ENCODE results near the gene FAM3A. TPM values are rescaled to one million over a fixed set of nuclear protein-coding genes. Genes with fewer than 3 reads are reported as not detected.

The FAM3A gene
- polyA plus RNA-seq, 1 experiment: 34.8 TPM

DNA sequence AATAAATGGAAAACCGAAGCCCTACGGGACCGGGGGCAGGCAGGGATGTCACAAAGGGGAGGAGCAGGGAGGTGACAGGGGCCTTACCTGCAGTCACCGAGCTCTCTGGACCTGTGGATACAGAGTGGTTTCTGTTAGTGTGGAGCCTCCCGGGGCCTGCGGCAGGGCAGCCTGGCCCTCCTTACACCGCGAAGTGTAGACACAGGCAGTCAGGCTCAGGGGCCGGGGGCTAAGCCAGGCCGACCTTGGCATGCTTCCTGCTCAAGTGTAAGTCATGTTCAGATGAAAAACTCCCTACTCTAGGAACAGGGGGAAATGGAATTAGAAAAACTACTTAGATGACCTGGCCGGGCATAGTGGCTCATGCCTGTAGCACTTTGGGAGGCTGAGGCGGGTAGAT lies 4.3 kb downstream of the FAM3A start:
- H3K36me3 ChIP-seq (ENCODE audit: control insufficient read depth, insufficient read depth, low read length): peaks cover 2% of the 10 kb centered on the region
- CTCF ChIA-PET: interaction anchor here (0.6 kb wide), 1 partner anchor 35 kb away, joined by 3 read pairs; the partner anchor contains the start of gene IKBKG
- no peak for DNase-seq (ENCODE audit: low read depth)
- H3K27me3 ChIP-seq (ENCODE audit: control insufficient read depth, insufficient read depth, low read length): no peaks in the 10 kb centered on the region
- POLR2A ChIA-PET: no interaction called here
- no peak overlapping the region for H3K4me3 ChIP-seq (ENCODE audit: low read depth, low read length)
- TF ChIP-seq CTCF (IDR thresholded peaks at IDR 0.05; ENCODE audit: insufficient read depth, low read depth, low read length): no peak

- CTCF ChIA-PET: no interaction called here
- TF ChIP-seq CTCF (IDR thresholded peaks at IDR 0.05; ENCODE audit: insufficient read depth, low read depth, low read length): no peak
- DNase-seq (ENCODE audit: low read depth): no peak
- Histone ChIP-seq H3K36me3 (ENCODE audit: control insufficient read depth, insufficient read depth, low read length) (peaks cover 2% of the 10 kb centered on the region), H3K4me3 (ENCODE audit: low read depth, low read length) (no peak overlapping the region), H3K27me3 (ENCODE audit: control insufficient read depth, insufficient read depth, low read length) (no peaks in the 10 kb centered on the region)
- POLR2A ChIA-PET: no interaction called here
Measured at GRCh38 chrX:154509455-154509854, 6.6 kb downstream of the FAM3A start.

DNA sequence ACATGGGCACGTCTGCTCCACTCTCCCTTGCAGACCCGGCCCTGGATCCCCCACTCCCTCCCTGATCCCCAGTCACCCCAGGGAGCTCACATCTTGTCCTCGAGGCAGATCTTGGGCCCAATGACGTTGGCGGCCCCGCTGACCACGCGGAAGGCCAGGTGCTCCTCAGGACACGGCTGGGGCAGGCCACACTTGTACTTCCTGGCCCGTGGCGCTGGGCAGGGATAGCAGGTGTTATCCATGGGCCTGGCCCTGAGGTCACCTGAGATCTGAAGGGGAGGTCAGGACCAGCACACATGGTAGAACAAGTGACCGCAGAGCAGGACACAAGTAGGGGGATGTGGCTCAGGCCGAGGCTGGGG lies 7.7 kb downstream of the FAM3A start:
- peaks cover 2% of the 10 kb centered on the region for H3K36me3 ChIP-seq (ENCODE audit: control insufficient read depth, insufficient read depth, low read length)
- TF ChIP-seq CTCF (IDR thresholded peaks at IDR 0.05; ENCODE audit: insufficient read depth, low read depth, low read length): no peak
- no peaks in the 10 kb centered on the region for H3K27me3 ChIP-seq (ENCODE audit: control insufficient read depth, insufficient read depth, low read length)
- ChIA-PET POLR2A (no interaction called here), CTCF (no interaction called here)
- DNase-seq (ENCODE audit: low read depth): no peak
- H3K4me3 ChIP-seq (ENCODE audit: low read depth, low read length): no peak overlapping the region

DNA sequence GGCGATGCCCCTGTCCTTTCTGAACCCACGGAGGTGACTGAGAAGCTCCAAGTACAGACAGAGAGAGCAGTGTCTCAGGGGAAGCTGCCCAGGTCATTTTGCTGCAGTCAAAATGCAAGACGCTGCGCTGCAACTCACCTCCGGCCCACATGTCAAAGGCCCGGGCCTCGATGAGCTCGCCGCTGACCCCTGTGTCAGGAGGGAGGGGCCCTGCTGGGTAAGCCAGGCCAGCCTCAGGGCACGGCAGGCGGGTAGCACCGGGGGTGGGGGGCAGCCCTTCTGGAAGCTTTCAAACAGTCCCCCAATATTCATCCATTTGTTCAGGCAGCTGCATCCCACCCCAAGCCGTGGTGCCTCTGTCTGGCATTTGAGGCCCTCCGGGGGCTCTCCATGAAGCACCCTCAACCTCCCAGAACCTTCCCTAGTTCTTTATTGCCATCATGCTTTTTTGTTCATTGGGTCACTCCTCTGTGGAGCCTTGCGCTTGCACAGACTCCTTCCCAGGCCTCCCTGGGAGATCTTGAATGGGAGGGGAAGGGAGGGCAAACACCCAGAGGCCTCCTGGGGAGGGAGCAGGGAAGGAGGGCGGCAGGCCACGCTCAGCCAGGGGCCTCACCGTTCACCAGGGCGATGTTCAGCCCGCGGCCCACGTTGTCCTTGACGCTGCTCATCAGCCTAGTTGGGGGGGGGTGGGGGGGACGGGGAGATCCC lies 8.2 kb downstream of the FAM3A start:
- H3K27me3 ChIP-seq (ENCODE audit: control insufficient read depth, insufficient read depth, low read length): no peaks in the 10 kb centered on the region
- ChIA-PET POLR2A (no interaction called here), CTCF (no interaction called here)
- H3K36me3 ChIP-seq (ENCODE audit: control insufficient read depth, insufficient read depth, low read length): peaks cover 2% of the 10 kb centered on the region
- no peak overlapping the region for H3K4me3 ChIP-seq (ENCODE audit: low read depth, low read length)
- no peak for TF ChIP-seq CTCF (IDR thresholded peaks at IDR 0.05; ENCODE audit: insufficient read depth, low read depth, low read length)
- DNase-seq (ENCODE audit: low read depth): no peak

GRCh38 chrX:154506483-154507332 lies 9.3 kb downstream of the FAM3A start:
- no peaks in the 10 kb centered on the region for H3K27me3 ChIP-seq (ENCODE audit: control insufficient read depth, insufficient read depth, low read length)
- TF ChIP-seq CTCF (IDR thresholded peaks at IDR 0.05; ENCODE audit: insufficient read depth, low read depth, low read length): no peak
- peaks cover 2% of the 10 kb centered on the region for H3K36me3 ChIP-seq (ENCODE audit: control insufficient read depth, insufficient read depth, low read length)
- no peak overlapping the region for H3K4me3 ChIP-seq (ENCODE audit: low read depth, low read length)
- POLR2A ChIA-PET: no interaction called here
- DNase-seq (ENCODE audit: low read depth): no peak
- CTCF ChIA-PET: no interaction called here

Data from BJ (cell line).